GM18520 (cell line): Measurements from ENCODE around the gene POTEB.
"Not testable (repeated sequence)": the region's sequence is repeated elsewhere in the genome, so short reads cannot be mapped to it uniquely, and the experiment has no call there.

Experiments used
- ATAC-seq: cut with Tn5 transposase; IDR thresholded peaks from one replicate; pipeline ENCODE4 v1.9.1; 2021; ENCODE audit not compliant: unreplicated experiment

The POTEB gene

GRCh38 chr15:21877635-21878034 is at the start of gene POTEB:
TSS of gene POTEB (minus strand) at chr15:21877735. CDS start at chr15:21877246, 489 bp downstream.
- ATAC-seq, result not testable (repeated sequence)

GRCh38 chr15:21890955-21891354 is 13.4 kb upstream of the POTEB start:
- not testable (repeated sequence) for ATAC-seq

- ATAC-seq, result not testable (repeated sequence)
Observed at GRCh38 chr15:21889542-21889941, 12.0 kb upstream of the POTEB start.

- ATAC-seq, result not testable (repeated sequence)
Observed at GRCh38 chr15:21838831-21839230, 38.7 kb downstream of the POTEB start.
